GM21515 (cell line): Measurements from ENCODE around the gene HEG1.

Experiments used
- ATAC-seq: cut with Tn5 transposase; IDR thresholded peaks from one replicate; pipeline ENCODE4 v1.9.1; 2021; ENCODE audit not compliant: unreplicated experiment

The HEG1 gene

GRCh38 chr3:124997303-124998246, 58.2 kb downstream of the HEG1 start:
- ATAC-seq = no peak

GRCh38 chr3:124995460-124995994, 60.3 kb downstream of the HEG1 start:
- ATAC-seq = no peak

- ATAC-seq = no peak
Measured at GRCh38 chr3:124993466-124993865, 62.3 kb downstream of the HEG1 start.

- ATAC-seq = no peak
Measured at GRCh38 chr3:124992041-124992440, 63.8 kb downstream of the HEG1 start.

GRCh38 chr3:124986192-124987143, 69.3 kb downstream of the HEG1 start:
- no peak for ATAC-seq

- no peak for ATAC-seq
Measured at GRCh38 chr3:124985349-124985748, 70.4 kb downstream of the HEG1 start.

GRCh38 chr3:124984754-124985153, 71.0 kb downstream of the HEG1 start:
- no peak for ATAC-seq

GRCh38 chr3:124982855-124983254, 72.9 kb downstream of the HEG1 start:
- ATAC-seq = no peak

GRCh38 chr3:124981472-124981871, 74.3 kb downstream of the HEG1 start:
- no peak for ATAC-seq

- no peak for ATAC-seq
Measured at GRCh38 chr3:124978627-124979026, 77.2 kb downstream of the HEG1 start.

- ATAC-seq = no peak
Measured at GRCh38 chr3:124976383-124976782, 79.4 kb downstream of the HEG1 start.

- ATAC-seq = no peak
Measured at GRCh38 chr3:124974691-124975090, 81.1 kb downstream of the HEG1 start.

GRCh38 chr3:124973290-124973689, 82.5 kb downstream of the HEG1 start:
- no peak for ATAC-seq

- no peak for ATAC-seq
Measured at GRCh38 chr3:124972457-124972856, 83.3 kb downstream of the HEG1 start.

- ATAC-seq = no peak
Measured at GRCh38 chr3:124969963-124970722, 85.7 kb downstream of the HEG1 start.

GRCh38 chr3:124969190-124969589, 86.6 kb downstream of the HEG1 start:
- no peak for ATAC-seq

- ATAC-seq = no peak
Measured at GRCh38 chr3:124967964-124968363, 87.8 kb downstream of the HEG1 start.

- ATAC-seq = no peak
Measured at GRCh38 chr3:124966521-124967445, 89.0 kb downstream of the HEG1 start.

- ATAC-seq = no peak
Measured at GRCh38 chr3:124965413-124965812, 90.4 kb downstream of the HEG1 start.

- no peak for ATAC-seq
Measured at GRCh38 chr3:124964387-124964786, 91.4 kb downstream of the HEG1 start.
